ENCODE results near the gene HDAC7. TPM values are rescaled to one million over a fixed set of nuclear protein-coding genes. Genes with fewer than 3 reads are reported as not detected.

HDAC7 gene
- total RNA-seq, 1 donor from 2014 or later: 92.2 TPM

GRCh38 chr12:47850153-47851084 lies 30.7 kb upstream of the HDAC7 start:
- FAIRE-seq: no peak

GRCh38 chr12:47849261-47849660 lies 29.6 kb upstream of the HDAC7 start:
- no peak for FAIRE-seq
- Histone ChIP-seq H3K27ac (ENCODE audit: low read depth, low read length) (no peak overlapping the region), H3K4me2 (ENCODE audit: low read length) (no peak overlapping the region)

More at GRCh38 chr12:47850153-47851084, 30.7 kb upstream of the HDAC7 start:
- Histone ChIP-seq H4K20me1 (ENCODE audit: insufficient read depth, low read length) (no peaks in the 10 kb centered on the region), H3K79me2 (ENCODE audit: insufficient read depth, low read length) (no peaks in the 10 kb centered on the region), H3K9ac (ENCODE audit: low read length) (no peak overlapping the region), H3K4me2 (ENCODE audit: low read length) (no peak overlapping the region), H3K4me3 (ENCODE audit: insufficient read depth, low read depth, low read length) (no peak overlapping the region), H3K4me1 (ENCODE audit: insufficient read depth, low read length) (no peaks in the 10 kb centered on the region), H3K36me3 (ENCODE audit: insufficient read depth, low read length) (no peaks in the 10 kb centered on the region), H3K27me3 (ENCODE audit: insufficient read depth, low read length) (no peaks in the 10 kb centered on the region), H3K27ac (ENCODE audit: low read depth, low read length) (no peak overlapping the region), H3K9me3 (ENCODE audit: insufficient read depth, low read depth, low read length) (no peaks in the 10 kb centered on the region), H2AFZ (ENCODE audit: low read depth, low read length) (no peak overlapping the region)
- Mint-ChIP-seq H3K27ac (ENCODE audit: unreplicated experiment) (no peak overlapping the region), H3K27me3 (ENCODE audit: low read depth, unreplicated experiment) (peaks cover 24% of the 10 kb centered on the region), H3K4me3 (ENCODE audit: unreplicated experiment) (no peak overlapping the region), H3K9me3 (ENCODE audit: unreplicated experiment) (peaks cover 2% of the 10 kb centered on the region), H3K36me3 (ENCODE audit: low read depth, unreplicated experiment) (peaks cover 25% of the 10 kb centered on the region), H3K4me1 (ENCODE audit: low read depth, unreplicated experiment) (peaks cover 7% of the 10 kb centered on the region)
- DNase-seq (ENCODE audit: low read depth): no peak
- no peak for TF ChIP-seq CTCF (IDR thresholded peaks at IDR 0.05; ENCODE audit: insufficient read depth, low read depth, low read length)
- no peak for TF ChIP-seq EZH2 (IDR thresholded peaks at IDR 0.05; ENCODE audit: insufficient read depth, low read length)

More at GRCh38 chr12:47849261-47849660, 29.6 kb upstream of the HDAC7 start:
- Mint-ChIP-seq H3K36me3 (ENCODE audit: low read depth, unreplicated experiment) (peaks cover 28% of the 10 kb centered on the region), H3K4me3 (ENCODE audit: unreplicated experiment) (no peak overlapping the region), H3K27me3 (ENCODE audit: low read depth, unreplicated experiment) (peaks cover 30% of the 10 kb centered on the region), H3K4me1 (ENCODE audit: low read depth, unreplicated experiment) (peaks cover 7% of the 10 kb centered on the region), H3K9me3 (ENCODE audit: unreplicated experiment) (peaks cover 4% of the 10 kb centered on the region), H3K27ac (ENCODE audit: unreplicated experiment) (no peak overlapping the region)
- Histone ChIP-seq H3K4me3 (ENCODE audit: insufficient read depth, low read depth, low read length) (no peak overlapping the region), H3K27me3 (ENCODE audit: insufficient read depth, low read length) (no peaks in the 10 kb centered on the region), H3K4me1 (ENCODE audit: insufficient read depth, low read length) (no peaks in the 10 kb centered on the region), H3K79me2 (ENCODE audit: insufficient read depth, low read length) (no peaks in the 10 kb centered on the region), H2AFZ (ENCODE audit: low read depth, low read length) (no peak overlapping the region), H4K20me1 (ENCODE audit: insufficient read depth, low read length) (no peaks in the 10 kb centered on the region), H3K9me3 (ENCODE audit: insufficient read depth, low read depth, low read length) (no peaks in the 10 kb centered on the region), H3K9ac (ENCODE audit: low read length) (no peak overlapping the region), H3K36me3 (ENCODE audit: insufficient read depth, low read length) (no peaks in the 10 kb centered on the region)
- TF ChIP-seq CTCF (IDR thresholded peaks at IDR 0.05; ENCODE audit: insufficient read depth, low read depth, low read length) (no peak), EZH2 (IDR thresholded peaks at IDR 0.05; ENCODE audit: insufficient read depth, low read length) (no peak)
- DNase-seq (ENCODE audit: low read depth): peak; percentile 41

Data from astrocyte (in vitro differentiated cells and primary cell).